Common myeloid progenitor, CD34-positive (primary cell): ENCODE results near the gene CD93.

Experiments
- CTCF ChIA-PET: fragments of 350-600 bp; sonication (Branson Sonifier 250); formaldehyde crosslinking; loops from one replicate; lab custom pipeline; 2021; ENCODE audit warnings: antibody characterized with exemption; lab: Charles Lee
- POLR2A ChIA-PET: fragments of 350-600 bp; sonication (Branson Sonifier 250); formaldehyde crosslinking; loops from one replicate; lab custom pipeline; 2021; ENCODE audit warnings: antibody characterized with exemption; lab: Charles Lee
- DNase-seq, 3 donors: peaks; one replicate each; pipeline versions ENCODE4 v3.0.0 to v3.0.0-alpha.2; 2013
- H3K27ac ChIP-seq, 2 experiments: 1 replicate in 1 of 2; 2 replicates in 1 of 2; pipeline ENCODE4 v1.7.0; 2013; ENCODE audit warnings: inconsistent platforms in 2 of 2, low read length in 2 of 2, mild to moderate bottlenecking in 2 of 2, low read depth in 1 of 2, moderate library complexity in 1 of 2; ENCODE audit not compliant: severe bottlenecking in 2 of 2, insufficient read depth in 1 of 2, poor library complexity in 1 of 2
- H3K27me3 ChIP-seq, 5 experiments: replicated peaks in 2 of 5; 1 replicate in 3 of 5; 2 replicates in 2 of 5; pipeline versions ENCODE4 v1.6.1 to v1.7.0; 2013; ENCODE audit warnings: low read length in 4 of 5, mild to moderate bottlenecking in 2 of 5, moderate library complexity in 2 of 5, inconsistent platforms in 1 of 5; ENCODE audit not compliant: insufficient read depth in 5 of 5, control insufficient read depth in 4 of 5
- H3K36me3 ChIP-seq, 4 experiments: 1 replicate in 2 of 4; 2 replicates in 2 of 4; pipeline versions ENCODE4 v1.6.1 to v1.7.0; 2013; ENCODE audit warnings: low read length in 3 of 4, control low read depth in 1 of 4, mild to moderate bottlenecking in 1 of 4; ENCODE audit not compliant: control insufficient read depth in 4 of 4, insufficient read depth in 4 of 4
- H3K4me1 ChIP-seq, 4 experiments: 1 replicate in 3 of 4; 2 replicates in 1 of 4; pipeline versions ENCODE4 v1.6.1 to v1.7.1; 2013; ENCODE audit warnings: low read length in 3 of 4, mild to moderate bottlenecking in 3 of 4, control low read depth in 1 of 4, inconsistent platforms in 1 of 4, moderate library complexity in 1 of 4; ENCODE audit not compliant: control insufficient read depth in 4 of 4, insufficient read depth in 4 of 4; ENCODE audit errors: control extremely low read depth in 1 of 4
- H3K4me3 ChIP-seq, 7 experiments: 1 replicate in 4 of 7; 2 replicates in 3 of 7; pipeline versions ENCODE4 v1.5.1 to v1.7.0; 2013; ENCODE audit warnings: mild to moderate bottlenecking in 7 of 7, low read length in 6 of 7, moderate library complexity in 6 of 7, inconsistent platforms in 2 of 7, low read depth in 2 of 7, control low read depth in 1 of 7; ENCODE audit not compliant: insufficient read depth in 4 of 7, control insufficient read depth in 1 of 7; ENCODE audit errors: extremely low read depth in 1 of 7
- H3K9me3 ChIP-seq, 5 experiments: 1 replicate in 4 of 5; 2 replicates in 1 of 5; pipeline versions ENCODE4 v1.6.1 to v1.7.1; 2013; ENCODE audit warnings: low read length in 4 of 5, mild to moderate bottlenecking in 2 of 5, inconsistent platforms in 1 of 5, low read depth in 1 of 5, moderate library complexity in 1 of 5; ENCODE audit not compliant: control insufficient read depth in 4 of 5, insufficient read depth in 2 of 5; ENCODE audit errors: control extremely low read depth in 1 of 5
- WGBS: methylation state at CpG from one replicate; pipeline ENCODE4 v1.1.5; 2013; ENCODE audit not compliant: insufficient coverage; 5-methylcytosine and 5-hydroxymethylcytosine counted together

CD93 gene

GRCh38 chr20:23100720-23101107, 14.6 kb upstream of the CD93 start:
- DNase-seq = no peak
- Histone ChIP-seq H3K27ac (no peak overlapping the region), H3K27me3 (peaks cover 0 to 3% (median 0%) of the 10 kb centered on the region in 5 experiments), H3K9me3 (no peaks in the 10 kb centered on the region), H3K4me3 (no peak overlapping the region), H3K36me3 (no peaks in the 10 kb centered on the region), H3K4me1 (peaks cover 0 to 27% (median 12%) of the 10 kb centered on the region in 4 experiments)
- CTCF ChIA-PET = no interaction called here
- POLR2A ChIA-PET = no interaction called here

- DNase-seq = no peak
- WGBS = 97% methylated on average over 8 of the region's 13 CpGs
- Histone ChIP-seq H3K4me3 (no peak overlapping the region), H3K27ac (no peak overlapping the region), H3K27me3 (peaks cover 0 to 4% (median 0%) of the 10 kb centered on the region in 5 experiments), H3K4me1 (peaks cover 0 to 27% (median 12%) of the 10 kb centered on the region in 4 experiments), H3K36me3 (no peaks in the 10 kb centered on the region), H3K9me3 (no peaks in the 10 kb centered on the region)
- ChIA-PET CTCF (no interaction called here), POLR2A (no interaction called here)
Measured at GRCh38 chr20:23099791-23100719, 13.9 kb upstream of the CD93 start.

GRCh38 chr20:23097636-23098580, 11.8 kb upstream of the CD93 start:
- WGBS = 94% methylated on average over 14 of the region's 16 CpGs
- Histone ChIP-seq H3K36me3 (no peaks in the 10 kb centered on the region), H3K4me3 (no peak overlapping the region), H3K27me3 (peaks cover 0 to 4% (median 0%) of the 10 kb centered on the region in 5 experiments), H3K9me3 (no peaks in the 10 kb centered on the region), H3K27ac (no peak overlapping the region), H3K4me1 (peaks cover 0 to 13% (median 8%) of the 10 kb centered on the region in 4 experiments)
- ChIA-PET CTCF (interaction anchor here (1.3 to 2.6 kb wide), 2 partner anchors 12 to 47 kb away, joined by 3 to 8 read pairs; no protein-coding TSS in a partner anchor), POLR2A (no interaction called here)
- no peak for DNase-seq

GRCh38 chr20:23096986-23097520, 10.9 kb upstream of the CD93 start:
- CTCF ChIA-PET = interaction anchor here (2.6 kb wide), 1 partner anchor 46 kb away, joined by 8 read pairs; no protein-coding TSS in a partner anchor
- DNase-seq = no peak
- Histone ChIP-seq H3K27ac (no peak overlapping the region), H3K9me3 (no peaks in the 10 kb centered on the region), H3K4me3 (no peak overlapping the region), H3K27me3 (peaks cover 0 to 4% (median 0%) of the 10 kb centered on the region in 5 experiments), H3K36me3 (no peaks in the 10 kb centered on the region), H3K4me1 (peaks cover 0 to 6% (median 4%) of the 10 kb centered on the region in 4 experiments)
- 95% methylated on average over 10 of the region's 11 CpGs for WGBS
- POLR2A ChIA-PET = interaction anchor here (0.8 kb wide), 1 partner anchor 187 kb away, joined by 4 read pairs; no protein-coding TSS in a partner anchor

- no peaks in the 10 kb centered on the region for H3K36me3 ChIP-seq
- peaks cover 0 to 4% (median 0%) of the 10 kb centered on the region in 5 experiments for H3K27me3 ChIP-seq
- no peaks in the 10 kb centered on the region for H3K4me1 ChIP-seq
- CTCF ChIA-PET = interaction anchor here (1.9 to 2.6 kb wide), 2 partner anchors 10 to 45 kb away, joined by 6 to 8 read pairs; no protein-coding TSS in a partner anchor
- no peak overlapping the region for H3K27ac ChIP-seq
- POLR2A ChIA-PET = interaction anchor here (0.6 to 0.8 kb wide), 2 partner anchors 11 to 16 kb away, joined by 3 read pairs; no protein-coding TSS in a partner anchor
- WGBS = 93% methylated on average over 2 of the region's 3 CpGs
- no peak for DNase-seq
- no peaks in the 10 kb centered on the region for H3K9me3 ChIP-seq
- H3K4me3 ChIP-seq = no peak overlapping the region
Measured at GRCh38 chr20:23096097-23096496, 10.0 kb upstream of the CD93 start.

- WGBS = 27% methylated on average over 3 of the region's 3 CpGs
- peaks cover 0 to 4% (median 0%) of the 10 kb centered on the region in 5 experiments for H3K27me3 ChIP-seq
- CTCF ChIA-PET = interaction anchor here (1.6 to 2.6 kb wide), 3 partner anchors 11 to 45 kb away, joined by 3 to 8 read pairs (median 6); no protein-coding TSS in a partner anchor
- peak in 1 of 3 donors; percentile 41 for DNase-seq
- no peaks in the 10 kb centered on the region for H3K36me3 ChIP-seq
- H3K4me3 ChIP-seq = no peak overlapping the region
- H3K27ac ChIP-seq = no peak overlapping the region
- POLR2A ChIA-PET = interaction anchor here (0.6 to 0.7 kb wide), 2 partner anchors 15 to 22 kb away, joined by 3 read pairs; no protein-coding TSS in a partner anchor
- no peaks in the 10 kb centered on the region for H3K4me1 ChIP-seq
- no peaks in the 10 kb centered on the region for H3K9me3 ChIP-seq
Measured at GRCh38 chr20:23095499-23095898, 9.4 kb upstream of the CD93 start.
